Breast epithelium (tissue), 3 donors: ENCODE data around the gene AARSD1.
A peak's percentile ranks its signal among the peaks of the same experiment; 100 is the strongest.

Experiments used
- POLR2A ChIP-seq: fragments of 450-650 bp; IDR thresholded peaks from one replicate; pipeline ENCODE4 v1.6.1; 2016; ENCODE audit warnings: antibody characterized with exemption, mild to moderate bottlenecking, moderate library complexity
- POLR2AphosphoS5 ChIP-seq, 3 donors: sonication (generic); formaldehyde crosslinking; IDR thresholded peaks; one replicate each; pipeline ENCODE4 v1.6.1; 2017; ENCODE audit warnings: antibody characterized with exemption in 3 of 3
- TF ChIP-seq, protein P1 (sequence below), 3 donors: fragments of 450-650 bp; IDR thresholded peaks; one replicate each; pipeline ENCODE4 v1.5.1; 2016 to 2017; ENCODE audit warnings: antibody characterized with exemption in 3 of 3, mild to moderate bottlenecking in 3 of 3, moderate library complexity in 3 of 3

DNA sequence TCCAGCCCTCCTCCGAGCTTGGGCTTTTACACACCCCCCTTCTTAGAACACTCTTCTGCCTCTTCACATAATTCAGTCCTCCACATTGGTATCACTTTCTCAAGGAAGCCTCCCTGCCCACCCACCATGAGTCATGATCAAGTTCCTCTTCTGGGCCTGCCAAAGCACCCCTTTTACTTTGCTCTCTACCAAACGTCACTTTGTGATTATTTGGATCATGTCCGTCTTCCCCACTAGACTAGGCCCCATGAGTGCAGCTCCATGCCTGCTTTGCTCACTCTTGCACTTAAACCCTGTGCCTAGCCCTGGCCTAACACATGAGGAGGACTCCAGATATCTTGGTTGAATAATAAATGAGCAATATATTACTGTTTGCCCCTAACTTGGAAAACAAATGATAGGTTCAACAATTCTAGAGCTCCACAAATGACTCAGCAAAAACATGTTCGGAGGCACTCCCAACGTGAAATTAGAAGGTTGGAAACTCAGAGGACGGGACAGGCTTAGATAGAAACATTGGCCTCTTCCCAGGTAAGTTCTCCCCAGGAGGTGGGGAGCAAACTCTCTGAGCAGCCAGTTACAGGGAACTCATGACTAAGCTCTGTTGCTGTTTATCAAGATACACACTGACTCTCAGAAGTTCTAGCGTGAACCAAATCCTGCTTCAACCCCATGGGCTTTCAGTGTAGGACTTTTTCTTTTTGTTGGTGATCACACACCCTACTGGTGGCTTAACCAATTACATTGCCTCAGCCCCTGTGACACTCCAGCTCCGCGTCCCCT lies 35.3 kb downstream of the AARSD1 start:
- TF ChIP-seq, protein P1, sequence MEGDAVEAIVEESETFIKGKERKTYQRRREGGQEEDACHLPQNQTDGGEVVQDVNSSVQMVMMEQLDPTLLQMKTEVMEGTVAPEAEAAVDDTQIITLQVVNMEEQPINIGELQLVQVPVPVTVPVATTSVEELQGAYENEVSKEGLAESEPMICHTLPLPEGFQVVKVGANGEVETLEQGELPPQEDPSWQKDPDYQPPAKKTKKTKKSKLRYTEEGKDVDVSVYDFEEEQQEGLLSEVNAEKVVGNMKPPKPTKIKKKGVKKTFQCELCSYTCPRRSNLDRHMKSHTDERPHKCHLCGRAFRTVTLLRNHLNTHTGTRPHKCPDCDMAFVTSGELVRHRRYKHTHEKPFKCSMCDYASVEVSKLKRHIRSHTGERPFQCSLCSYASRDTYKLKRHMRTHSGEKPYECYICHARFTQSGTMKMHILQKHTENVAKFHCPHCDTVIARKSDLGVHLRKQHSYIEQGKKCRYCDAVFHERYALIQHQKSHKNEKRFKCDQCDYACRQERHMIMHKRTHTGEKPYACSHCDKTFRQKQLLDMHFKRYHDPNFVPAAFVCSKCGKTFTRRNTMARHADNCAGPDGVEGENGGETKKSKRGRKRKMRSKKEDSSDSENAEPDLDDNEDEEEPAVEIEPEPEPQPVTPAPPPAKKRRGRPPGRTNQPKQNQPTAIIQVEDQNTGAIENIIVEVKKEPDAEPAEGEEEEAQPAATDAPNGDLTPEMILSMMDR (IDR thresholded peaks at IDR 0.05) = peak; percentile 41 to 52 (median 41)
- TF ChIP-seq POLR2A = no peak
- TF ChIP-seq POLR2AphosphoS5 (IDR thresholded peaks at IDR 0.05) = no peak
